HEK293 (cell line): ENCODE data around the gene ALLC.

ENCODE experiments used
- CTCF ChIA-PET: fragments of 350-600 bp; formaldehyde crosslinking; extraction: SDS; loops from one replicate; lab custom pipeline; 2021; ENCODE audit warnings: antibody characterized with exemption; lab: Yijun Ruan, JAX
- POLR2A ChIA-PET: fragments of 300-600 bp; formaldehyde crosslinking; extraction: SDS; loops from one replicate; lab custom pipeline; 2020; ENCODE audit warnings: antibody characterized with exemption, inconsistent platforms; lab: Yijun Ruan, JAX
- H3K27ac ChIP-seq: fragments of 200-500 bp; sonication (Bioruptor generic); 2 replicates; pipeline ENCODE4 v1.5.1; 2014; ENCODE audit warnings: low read depth, low read length, control low read depth, inconsistent platforms; ENCODE audit errors: extremely low read depth
- H3K36me3 ChIP-seq, 2 experiments: fragments of 200-500 bp in 1 of 2; sonication (Bioruptor generic) in 1 of 2; 1 replicate in 1 of 2; 2 replicates in 1 of 2; pipeline ENCODE4 v1.5.1; 2014 to 2017; ENCODE audit warnings: inconsistent platforms in 2 of 2, low read length in 2 of 2; ENCODE audit not compliant: control insufficient read depth in 2 of 2, insufficient read depth in 1 of 2
- H3K4me1 ChIP-seq: fragments of 200-500 bp; sonication (Bioruptor generic); 2 replicates; pipeline ENCODE4 v1.5.1; 2014; ENCODE audit warnings: mild to moderate bottlenecking, low read length, inconsistent platforms; ENCODE audit not compliant: control insufficient read depth, insufficient read depth
- H3K4me3 ChIP-seq: 2 replicates; pipeline ENCODE4 v1.5.1; 2011; ENCODE audit warnings: low read depth, mild to moderate bottlenecking, control low read depth, low read length, moderate library complexity
- H3K9me3 ChIP-seq: fragments of 200-500 bp; sonication (Bioruptor generic); 2 replicates; pipeline ENCODE4 v1.5.1; 2014; ENCODE audit warnings: low read depth, low read length, inconsistent platforms; ENCODE audit not compliant: control insufficient read depth, insufficient read depth
- HOXC10 ChIP-seq: sonication (generic); formaldehyde crosslinking; IDR thresholded peaks from 2 replicates; pipeline ENCODE4 v1.8.1; 2023; ENCODE audit warnings: mild to moderate bottlenecking, missing genetic modification reagents
- KLF16 ChIP-seq: fragments of 450-650 bp; formaldehyde crosslinking; IDR thresholded peaks from 2 replicates; pipeline ENCODE4 v1.5.1; 2017; ENCODE audit warnings: missing biosample characterization, missing genetic modification characterization
- MYNN ChIP-seq: fragments of 450-650 bp; formaldehyde crosslinking; IDR thresholded peaks from 2 replicates; pipeline ENCODE4 v1.5.1; 2016; ENCODE audit warnings: missing biosample characterization, missing genetic modification characterization, borderline replicate concordance
- ZNF248 ChIP-seq: fragments of 450-650 bp; formaldehyde crosslinking; IDR thresholded peaks from 2 replicates; pipeline ENCODE4 v1.5.1; 2017; ENCODE audit warnings: missing biosample characterization, missing genetic modification characterization
- ZNF302 ChIP-seq: fragments of 450-650 bp; formaldehyde crosslinking; IDR thresholded peaks from 2 replicates; pipeline ENCODE4 v1.5.1; 2016; ENCODE audit warnings: missing biosample characterization, missing genetic modification characterization, low read depth
- ZNF335 ChIP-seq: fragments of 450-650 bp; formaldehyde crosslinking; conservative IDR thresholded peaks from 2 replicates; pipeline ENCODE4 v1.5.1; 2016; ENCODE audit warnings: missing biosample characterization, missing genetic modification characterization
- ZNF521 ChIP-seq: fragments of 450-650 bp; formaldehyde crosslinking; IDR thresholded peaks from 2 replicates; pipeline ENCODE4 v1.5.1; 2017; ENCODE audit warnings: missing biosample characterization, mild to moderate bottlenecking, missing genetic modification characterization
- ZNF624 ChIP-seq: fragments of 450-650 bp; formaldehyde crosslinking; IDR thresholded peaks from 2 replicates; pipeline ENCODE4 v1.5.1; 2017; ENCODE audit warnings: missing biosample characterization, missing genetic modification characterization
- ZNF670 ChIP-seq: fragments of 450-650 bp; formaldehyde crosslinking; IDR thresholded peaks from 2 replicates; pipeline ENCODE4 v1.5.1; 2016; ENCODE audit warnings: missing biosample characterization, missing genetic modification characterization, low read depth
- ZNF776 ChIP-seq: fragments of 450-650 bp; formaldehyde crosslinking; IDR thresholded peaks from 2 replicates; pipeline ENCODE4 v1.5.0; 2017; ENCODE audit warnings: missing biosample characterization, missing genetic modification characterization, borderline replicate concordance
- ZSCAN30 ChIP-seq: fragments of 450-650 bp; IDR thresholded peaks from 2 replicates; pipeline ENCODE4 v1.5.1; 2018; ENCODE audit warnings: missing biosample characterization, mild to moderate bottlenecking, missing genetic modification characterization, moderate library complexity
- TF ChIP-seq, protein P1 (sequence below): fragments of 450-650 bp; formaldehyde crosslinking; IDR thresholded peaks from 2 replicates; pipeline ENCODE4 v1.5.1; 2016; ENCODE audit warnings: missing biosample characterization, missing genetic modification characterization
- TF ChIP-seq, protein P2 (sequence below): fragments of 450-650 bp; formaldehyde crosslinking; conservative IDR thresholded peaks from 2 replicates; pipeline ENCODE4 v1.5.1; 2016; ENCODE audit warnings: low read depth, missing biosample characterization, missing genetic modification characterization
- TF ChIP-seq, protein P3 (sequence below): fragments of 450-650 bp; formaldehyde crosslinking; IDR thresholded peaks from 2 replicates; pipeline ENCODE4 v1.5.1; 2016; ENCODE audit warnings: missing biosample characterization, missing genetic modification characterization
- TF ChIP-seq, protein P4 (sequence below): fragments of 450-650 bp; formaldehyde crosslinking; IDR thresholded peaks from 2 replicates; pipeline ENCODE4 v1.5.1; 2016; ENCODE audit warnings: missing biosample characterization, missing genetic modification characterization, low read depth
- TF ChIP-seq, protein P5 (sequence below): fragments of 450-650 bp; formaldehyde crosslinking; IDR thresholded peaks from 2 replicates; pipeline ENCODE4 v1.5.1; 2017; ENCODE audit warnings: missing biosample characterization, mild to moderate bottlenecking, missing genetic modification characterization, moderate library complexity
- TF ChIP-seq, protein P6 (sequence below): fragments of 450-650 bp; formaldehyde crosslinking; IDR thresholded peaks from 2 replicates; pipeline ENCODE4 v1.5.1; 2016; ENCODE audit warnings: missing biosample characterization, missing genetic modification characterization

ALLC gene

DNA sequence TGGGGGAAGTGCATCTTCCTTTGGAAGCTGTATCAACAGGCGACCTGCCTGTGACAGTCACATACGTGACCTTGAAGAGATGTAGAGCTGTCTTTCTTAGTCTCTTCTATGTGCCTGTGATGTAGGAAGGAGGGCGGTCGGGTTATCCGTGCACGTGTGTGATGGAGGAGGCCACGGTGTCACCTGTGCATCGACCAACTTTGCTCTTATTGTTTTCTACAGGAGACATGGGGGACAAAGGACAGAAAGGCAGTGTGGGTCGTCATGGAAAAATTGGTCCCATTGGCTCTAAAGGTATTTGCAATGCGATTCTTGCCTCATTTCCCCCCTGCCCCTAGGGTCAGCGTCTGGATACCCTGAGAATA is 20.7 kb upstream of the ALLC start:
- Histone ChIP-seq H3K4me3 (no peak overlapping the region), H3K4me1 (no peaks in the 10 kb centered on the region), H3K9me3 (no peaks in the 10 kb centered on the region), H3K36me3 (no peaks in the 10 kb centered on the region), H3K27ac (no peak overlapping the region)
- POLR2A ChIA-PET: no interaction called here
- no peak for TF ChIP-seq KLF16 (tag by site-specific recombination)
- TF ChIP-seq, protein P1, sequence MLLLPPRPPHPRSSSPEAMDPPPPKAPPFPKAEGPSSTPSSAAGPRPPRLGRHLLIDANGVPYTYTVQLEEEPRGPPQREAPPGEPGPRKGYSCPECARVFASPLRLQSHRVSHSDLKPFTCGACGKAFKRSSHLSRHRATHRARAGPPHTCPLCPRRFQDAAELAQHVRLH (tag by site-specific recombination): no peak
- CTCF ChIA-PET: interaction anchor here (0.6 kb wide), 1 partner anchor 8 kb away, joined by 3 read pairs; no protein-coding TSS in a partner anchor

DNA sequence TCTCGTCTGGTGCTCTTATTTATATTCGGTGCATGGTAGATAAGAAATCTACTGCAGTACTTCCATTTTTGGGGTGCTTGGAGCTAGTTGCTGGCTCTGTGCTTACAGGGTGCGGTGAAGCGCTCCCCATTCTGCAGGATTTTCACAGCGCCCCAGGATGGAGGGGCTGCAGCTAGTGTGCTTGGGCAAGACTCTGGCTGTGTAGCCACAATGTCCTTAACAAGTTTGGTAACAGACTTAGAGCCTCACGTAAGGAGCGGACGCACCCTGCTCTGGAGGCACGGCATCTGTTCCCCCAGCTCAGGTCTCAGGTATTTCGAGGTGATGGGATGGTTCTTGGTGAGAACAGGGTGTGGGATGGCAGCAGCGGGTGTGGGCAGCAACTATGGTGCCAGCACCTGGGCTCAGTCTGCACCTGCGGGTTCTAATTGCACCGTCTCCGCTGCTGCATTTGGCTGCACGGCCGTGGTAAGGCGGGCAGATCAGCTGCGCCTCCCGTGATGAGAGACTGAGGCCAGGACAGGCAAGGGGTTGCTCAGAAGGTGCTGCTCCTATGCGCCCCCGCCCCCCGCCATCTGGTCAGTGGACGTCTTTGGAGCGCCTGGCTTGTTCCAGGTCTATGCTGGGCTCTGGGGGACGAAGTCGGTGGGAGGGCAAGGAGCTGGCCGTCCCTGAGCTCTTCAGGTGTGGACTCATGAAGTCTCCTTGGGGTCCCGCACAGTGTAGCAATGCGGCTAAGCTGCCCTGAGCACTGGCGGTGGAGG is 20.1 kb upstream of the ALLC start:
- Histone ChIP-seq H3K27ac (no peak overlapping the region), H3K36me3 (no peaks in the 10 kb centered on the region), H3K4me3 (no peak overlapping the region), H3K4me1 (no peaks in the 10 kb centered on the region), H3K9me3 (no peaks in the 10 kb centered on the region)
- ChIA-PET CTCF (no interaction called here), POLR2A (no interaction called here)
- TF ChIP-seq, protein P2, sequence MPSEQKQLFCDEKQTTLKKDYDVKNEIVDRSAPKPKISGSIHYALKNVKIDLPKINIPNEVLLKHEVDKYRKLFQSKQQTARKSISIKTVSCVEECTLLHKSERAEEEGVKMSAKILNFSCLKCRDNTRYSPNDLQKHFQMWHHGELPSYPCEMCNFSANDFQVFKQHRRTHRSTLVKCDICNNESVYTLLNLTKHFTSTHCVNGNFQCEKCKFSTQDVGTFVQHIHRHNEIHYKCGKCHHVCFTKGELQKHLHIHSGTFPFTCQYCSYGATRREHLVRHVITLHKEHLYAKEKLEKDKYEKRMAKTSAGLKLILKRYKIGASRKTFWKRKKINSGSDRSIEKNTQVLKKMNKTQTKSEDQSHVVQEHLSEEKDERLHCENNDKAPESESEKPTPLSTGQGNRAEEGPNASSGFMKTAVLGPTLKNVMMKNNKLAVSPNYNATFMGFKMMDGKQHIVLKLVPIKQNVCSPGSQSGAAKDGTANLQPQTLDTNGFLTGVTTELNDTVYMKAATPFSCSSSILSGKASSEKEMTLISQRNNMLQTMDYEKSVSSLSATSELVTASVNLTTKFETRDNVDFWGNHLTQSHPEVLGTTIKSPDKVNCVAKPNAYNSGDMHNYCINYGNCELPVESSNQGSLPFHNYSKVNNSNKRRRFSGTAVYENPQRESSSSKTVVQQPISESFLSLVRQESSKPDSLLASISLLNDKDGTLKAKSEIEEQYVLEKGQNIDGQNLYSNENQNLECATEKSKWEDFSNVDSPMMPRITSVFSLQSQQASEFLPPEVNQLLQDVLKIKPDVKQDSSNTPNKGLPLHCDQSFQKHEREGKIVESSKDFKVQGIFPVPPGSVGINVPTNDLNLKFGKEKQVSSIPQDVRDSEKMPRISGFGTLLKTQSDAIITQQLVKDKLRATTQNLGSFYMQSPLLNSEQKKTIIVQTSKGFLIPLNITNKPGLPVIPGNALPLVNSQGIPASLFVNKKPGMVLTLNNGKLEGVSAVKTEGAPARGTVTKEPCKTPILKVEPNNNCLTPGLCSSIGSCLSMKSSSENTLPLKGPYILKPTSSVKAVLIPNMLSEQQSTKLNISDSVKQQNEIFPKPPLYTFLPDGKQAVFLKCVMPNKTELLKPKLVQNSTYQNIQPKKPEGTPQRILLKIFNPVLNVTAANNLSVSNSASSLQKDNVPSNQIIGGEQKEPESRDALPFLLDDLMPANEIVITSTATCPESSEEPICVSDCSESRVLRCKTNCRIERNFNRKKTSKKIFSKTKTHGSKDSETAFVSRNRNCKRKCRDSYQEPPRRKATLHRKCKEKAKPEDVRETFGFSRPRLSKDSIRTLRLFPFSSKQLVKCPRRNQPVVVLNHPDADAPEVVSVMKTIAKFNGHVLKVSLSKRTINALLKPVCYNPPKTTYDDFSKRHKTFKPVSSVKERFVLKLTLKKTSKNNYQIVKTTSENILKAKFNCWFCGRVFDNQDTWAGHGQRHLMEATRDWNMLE (tag by site-specific recombination): no peak
- TF ChIP-seq ZNF248 (tag by site-specific recombination): no peak
- TF ChIP-seq, protein P3, sequence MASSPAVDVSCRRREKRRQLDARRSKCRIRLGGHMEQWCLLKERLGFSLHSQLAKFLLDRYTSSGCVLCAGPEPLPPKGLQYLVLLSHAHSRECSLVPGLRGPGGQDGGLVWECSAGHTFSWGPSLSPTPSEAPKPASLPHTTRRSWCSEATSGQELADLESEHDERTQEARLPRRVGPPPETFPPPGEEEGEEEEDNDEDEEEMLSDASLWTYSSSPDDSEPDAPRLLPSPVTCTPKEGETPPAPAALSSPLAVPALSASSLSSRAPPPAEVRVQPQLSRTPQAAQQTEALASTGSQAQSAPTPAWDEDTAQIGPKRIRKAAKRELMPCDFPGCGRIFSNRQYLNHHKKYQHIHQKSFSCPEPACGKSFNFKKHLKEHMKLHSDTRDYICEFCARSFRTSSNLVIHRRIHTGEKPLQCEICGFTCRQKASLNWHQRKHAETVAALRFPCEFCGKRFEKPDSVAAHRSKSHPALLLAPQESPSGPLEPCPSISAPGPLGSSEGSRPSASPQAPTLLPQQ: no peak
- TF ChIP-seq, protein P4, sequence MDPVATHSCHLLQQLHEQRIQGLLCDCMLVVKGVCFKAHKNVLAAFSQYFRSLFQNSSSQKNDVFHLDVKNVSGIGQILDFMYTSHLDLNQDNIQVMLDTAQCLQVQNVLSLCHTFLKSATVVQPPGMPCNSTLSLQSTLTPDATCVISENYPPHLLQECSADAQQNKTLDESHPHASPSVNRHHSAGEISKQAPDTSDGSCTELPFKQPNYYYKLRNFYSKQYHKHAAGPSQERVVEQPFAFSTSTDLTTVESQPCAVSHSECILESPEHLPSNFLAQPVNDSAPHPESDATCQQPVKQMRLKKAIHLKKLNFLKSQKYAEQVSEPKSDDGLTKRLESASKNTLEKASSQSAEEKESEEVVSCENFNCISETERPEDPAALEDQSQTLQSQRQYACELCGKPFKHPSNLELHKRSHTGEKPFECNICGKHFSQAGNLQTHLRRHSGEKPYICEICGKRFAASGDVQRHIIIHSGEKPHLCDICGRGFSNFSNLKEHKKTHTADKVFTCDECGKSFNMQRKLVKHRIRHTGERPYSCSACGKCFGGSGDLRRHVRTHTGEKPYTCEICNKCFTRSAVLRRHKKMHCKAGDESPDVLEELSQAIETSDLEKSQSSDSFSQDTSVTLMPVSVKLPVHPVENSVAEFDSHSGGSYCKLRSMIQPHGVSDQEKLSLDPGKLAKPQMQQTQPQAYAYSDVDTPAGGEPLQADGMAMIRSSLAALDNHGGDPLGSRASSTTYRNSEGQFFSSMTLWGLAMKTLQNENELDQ: no peak
- TF ChIP-seq, protein P5, sequence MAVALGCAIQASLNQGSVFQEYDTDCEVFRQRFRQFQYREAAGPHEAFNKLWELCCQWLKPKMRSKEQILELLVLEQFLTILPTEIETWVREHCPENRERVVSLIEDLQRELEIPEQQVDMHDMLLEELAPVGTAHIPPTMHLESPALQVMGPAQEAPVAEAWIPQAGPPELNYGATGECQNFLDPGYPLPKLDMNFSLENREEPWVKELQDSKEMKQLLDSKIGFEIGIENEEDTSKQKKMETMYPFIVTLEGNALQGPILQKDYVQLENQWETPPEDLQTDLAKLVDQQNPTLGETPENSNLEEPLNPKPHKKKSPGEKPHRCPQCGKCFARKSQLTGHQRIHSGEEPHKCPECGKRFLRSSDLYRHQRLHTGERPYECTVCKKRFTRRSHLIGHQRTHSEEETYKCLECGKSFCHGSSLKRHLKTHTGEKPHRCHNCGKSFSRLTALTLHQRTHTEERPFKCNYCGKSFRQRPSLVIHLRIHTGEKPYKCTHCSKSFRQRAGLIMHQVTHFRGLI (tag by site-specific recombination): no peak
- no peak for TF ChIP-seq ZNF302 (tag by site-specific recombination)
- TF ChIP-seq ZNF624 (tag by site-specific recombination): no peak
- no peak for TF ChIP-seq ZNF776 (tag by site-specific recombination)
- TF ChIP-seq HOXC10 (CRISPR knock-in tag): no peak
- TF ChIP-seq ZNF335 (tag by site-specific recombination): no peak
- TF ChIP-seq ZNF521 (tag by site-specific recombination): no peak
- no peak for TF ChIP-seq MYNN (tag by site-specific recombination)
- TF ChIP-seq, protein P6, sequence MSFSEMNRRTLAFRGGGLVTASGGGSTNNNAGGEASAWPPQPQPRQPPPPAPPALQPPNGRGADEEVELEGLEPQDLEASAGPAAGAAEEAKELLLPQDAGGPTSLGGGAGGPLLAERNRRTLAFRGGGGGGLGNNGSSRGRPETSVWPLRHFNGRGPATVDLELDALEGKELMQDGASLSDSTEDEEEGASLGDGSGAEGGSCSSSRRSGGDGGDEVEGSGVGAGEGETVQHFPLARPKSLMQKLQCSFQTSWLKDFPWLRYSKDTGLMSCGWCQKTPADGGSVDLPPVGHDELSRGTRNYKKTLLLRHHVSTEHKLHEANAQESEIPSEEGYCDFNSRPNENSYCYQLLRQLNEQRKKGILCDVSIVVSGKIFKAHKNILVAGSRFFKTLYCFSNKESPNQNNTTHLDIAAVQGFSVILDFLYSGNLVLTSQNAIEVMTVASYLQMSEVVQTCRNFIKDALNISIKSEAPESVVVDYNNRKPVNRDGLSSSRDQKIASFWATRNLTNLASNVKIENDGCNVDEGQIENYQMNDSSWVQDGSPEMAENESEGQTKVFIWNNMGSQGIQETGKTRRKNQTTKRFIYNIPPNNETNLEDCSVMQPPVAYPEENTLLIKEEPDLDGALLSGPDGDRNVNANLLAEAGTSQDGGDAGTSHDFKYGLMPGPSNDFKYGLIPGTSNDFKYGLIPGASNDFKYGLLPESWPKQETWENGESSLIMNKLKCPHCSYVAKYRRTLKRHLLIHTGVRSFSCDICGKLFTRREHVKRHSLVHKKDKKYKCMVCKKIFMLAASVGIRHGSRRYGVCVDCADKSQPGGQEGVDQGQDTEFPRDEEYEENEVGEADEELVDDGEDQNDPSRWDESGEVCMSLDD: no peak
- no peak for TF ChIP-seq ZSCAN30
- TF ChIP-seq ZNF670 (tag by site-specific recombination): no peak
